Ovary (tissue), 3 donors: Measurements from ENCODE around the gene TNIK.

ENCODE experiments used
- CTCF ChIP-seq, 3 donors: fragments of 450-650 bp in 2 of 3; fragments of 200-600 bp in 1 of 3; IDR thresholded peaks; one replicate each; pipeline versions ENCODE4 v1.5.1 to v1.8.0; 2016 to 2022; ENCODE audit warnings: antibody characterized with exemption in 3 of 3, mild to moderate bottlenecking in 1 of 3
- POLR2A ChIP-seq: fragments of 450-650 bp; IDR thresholded peaks from one replicate; pipeline ENCODE4 v1.6.1; 2017; ENCODE audit warnings: antibody characterized with exemption, mild to moderate bottlenecking, moderate library complexity
- donor health status: DM: no; HTN: no; CAD: no.

GRCh38 chr3:171297951-171298350, 162.3 kb downstream of the TNIK start:
- TF ChIP-seq CTCF (IDR thresholded peaks at IDR 0.05) (no peak), POLR2A (no peak)
